ENCODE results near the gene DCXR.

DNA sequence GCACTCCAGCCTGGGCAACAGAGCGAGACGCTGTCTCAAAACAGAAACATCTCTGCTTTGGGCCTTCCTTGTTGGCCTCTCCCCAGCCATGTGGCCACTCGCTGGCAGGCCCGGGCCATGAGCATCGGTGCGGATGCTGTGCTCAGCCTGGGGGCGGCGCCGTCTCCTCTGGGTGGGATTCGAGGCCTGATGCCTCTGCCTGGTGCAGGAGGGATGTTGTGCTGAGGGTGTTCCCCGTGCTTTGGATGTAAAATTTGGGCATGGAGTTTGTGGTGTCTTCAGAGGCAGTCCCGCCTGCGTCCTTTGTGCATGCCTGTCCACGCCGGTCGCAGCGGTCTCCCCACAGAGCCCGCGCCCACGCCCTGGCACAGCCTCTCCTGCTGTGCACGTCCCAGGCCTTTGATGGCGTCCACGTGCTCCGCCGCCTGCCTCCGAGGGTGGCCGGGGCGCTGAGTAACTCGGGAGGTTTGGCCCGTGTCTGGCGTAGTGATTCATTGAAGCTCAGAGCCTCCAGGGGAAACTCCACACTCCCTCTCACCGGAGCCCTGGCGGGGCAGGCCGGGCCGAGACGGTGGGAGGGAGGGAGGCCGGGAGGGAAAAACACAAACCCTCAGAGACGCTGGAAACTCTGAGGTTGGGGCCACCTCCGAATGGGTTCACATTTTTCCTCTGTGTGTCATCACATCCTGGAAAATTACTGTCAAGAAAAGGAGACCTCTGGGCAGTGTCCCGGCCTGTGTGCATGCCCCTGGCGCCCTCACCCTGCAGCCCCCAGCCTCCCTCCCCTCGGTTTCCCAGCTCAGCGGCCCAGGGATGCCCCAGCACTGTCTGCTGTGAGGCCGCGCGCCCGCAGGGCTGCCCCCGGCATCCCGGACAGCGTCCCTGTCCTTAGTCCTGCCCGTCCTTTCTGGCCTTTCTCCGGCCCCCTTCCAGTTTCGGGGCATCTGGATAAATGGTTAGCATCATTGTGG is 33.8 kb downstream of the DCXR start:
- TF ChIP-seq, protein P1, sequence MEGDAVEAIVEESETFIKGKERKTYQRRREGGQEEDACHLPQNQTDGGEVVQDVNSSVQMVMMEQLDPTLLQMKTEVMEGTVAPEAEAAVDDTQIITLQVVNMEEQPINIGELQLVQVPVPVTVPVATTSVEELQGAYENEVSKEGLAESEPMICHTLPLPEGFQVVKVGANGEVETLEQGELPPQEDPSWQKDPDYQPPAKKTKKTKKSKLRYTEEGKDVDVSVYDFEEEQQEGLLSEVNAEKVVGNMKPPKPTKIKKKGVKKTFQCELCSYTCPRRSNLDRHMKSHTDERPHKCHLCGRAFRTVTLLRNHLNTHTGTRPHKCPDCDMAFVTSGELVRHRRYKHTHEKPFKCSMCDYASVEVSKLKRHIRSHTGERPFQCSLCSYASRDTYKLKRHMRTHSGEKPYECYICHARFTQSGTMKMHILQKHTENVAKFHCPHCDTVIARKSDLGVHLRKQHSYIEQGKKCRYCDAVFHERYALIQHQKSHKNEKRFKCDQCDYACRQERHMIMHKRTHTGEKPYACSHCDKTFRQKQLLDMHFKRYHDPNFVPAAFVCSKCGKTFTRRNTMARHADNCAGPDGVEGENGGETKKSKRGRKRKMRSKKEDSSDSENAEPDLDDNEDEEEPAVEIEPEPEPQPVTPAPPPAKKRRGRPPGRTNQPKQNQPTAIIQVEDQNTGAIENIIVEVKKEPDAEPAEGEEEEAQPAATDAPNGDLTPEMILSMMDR (IDR thresholded peaks at IDR 0.05): no peak
- TF ChIP-seq EZH2 (IDR thresholded peaks at IDR 0.05; ENCODE audit: borderline replicate concordance, insufficient read depth, low read depth, low read length, poor library complexity, severe bottlenecking): no peak

Measured in B cell (primary cell).